GM18873 (cell line): Measurements from ENCODE around the gene MAGEF1.
A peak's percentile ranks its signal among the peaks of the same experiment; 100 is the strongest.

Source experiments
- ATAC-seq: cut with Tn5 transposase; IDR thresholded peaks from one replicate; pipeline ENCODE4 v1.9.1; 2021; ENCODE audit warnings: mild to moderate bottlenecking, moderate library complexity, moderate number of reproducible peaks; ENCODE audit not compliant: unreplicated experiment, low FRiP score

The MAGEF1 gene

DNA sequence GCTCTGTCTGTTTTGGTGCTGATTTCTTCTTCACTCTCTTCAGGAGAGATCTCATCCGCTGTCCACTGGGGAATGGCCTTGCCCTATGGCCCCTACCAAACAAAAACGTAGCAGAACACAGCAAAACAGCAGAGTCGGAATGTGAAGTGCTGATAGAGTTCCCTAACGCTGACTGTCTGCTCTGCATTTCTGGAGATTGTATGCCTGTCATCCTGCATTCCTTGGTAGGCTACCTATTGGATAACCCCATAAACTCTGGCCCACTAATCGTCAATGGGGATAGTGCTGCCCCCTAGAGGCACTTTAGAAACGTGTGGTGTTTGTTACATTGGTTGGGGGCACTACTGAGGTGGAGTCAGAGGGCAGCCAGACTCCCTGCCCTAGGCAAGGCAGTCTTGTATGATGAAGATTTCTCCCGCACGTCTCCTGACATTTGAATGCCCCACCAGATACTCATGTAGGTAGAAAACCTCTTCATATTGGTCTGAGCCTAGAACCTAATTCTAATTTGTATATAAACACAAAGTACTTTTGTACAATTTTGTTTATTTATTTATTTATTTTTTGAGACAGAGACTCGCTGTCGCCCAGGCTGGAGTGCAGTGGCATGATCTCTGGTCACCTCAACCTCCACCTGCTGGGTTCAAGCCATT, 15.6 kb upstream of the MAGEF1 start:
- no peak for ATAC-seq

DNA sequence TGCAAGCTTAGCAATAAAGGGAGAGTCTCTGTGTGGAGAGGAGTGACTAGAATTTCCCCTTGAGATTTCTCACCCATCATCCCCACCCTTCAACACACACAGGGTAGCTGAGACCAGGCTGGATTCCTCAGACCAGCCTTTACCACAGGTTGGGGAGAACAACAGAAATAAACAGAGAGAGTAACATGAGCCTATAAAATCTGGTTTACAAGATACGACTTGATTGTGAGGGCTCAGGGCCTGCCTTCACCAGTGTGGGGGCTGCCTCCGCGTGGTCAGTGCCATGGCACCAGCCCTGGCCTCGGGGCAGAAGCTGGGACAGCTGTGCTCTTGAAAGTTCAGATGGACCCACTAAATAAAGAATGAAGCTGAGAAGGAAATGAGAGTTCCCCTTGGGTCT, 14.6 kb upstream of the MAGEF1 start:
- ATAC-seq, result no peak

DNA sequence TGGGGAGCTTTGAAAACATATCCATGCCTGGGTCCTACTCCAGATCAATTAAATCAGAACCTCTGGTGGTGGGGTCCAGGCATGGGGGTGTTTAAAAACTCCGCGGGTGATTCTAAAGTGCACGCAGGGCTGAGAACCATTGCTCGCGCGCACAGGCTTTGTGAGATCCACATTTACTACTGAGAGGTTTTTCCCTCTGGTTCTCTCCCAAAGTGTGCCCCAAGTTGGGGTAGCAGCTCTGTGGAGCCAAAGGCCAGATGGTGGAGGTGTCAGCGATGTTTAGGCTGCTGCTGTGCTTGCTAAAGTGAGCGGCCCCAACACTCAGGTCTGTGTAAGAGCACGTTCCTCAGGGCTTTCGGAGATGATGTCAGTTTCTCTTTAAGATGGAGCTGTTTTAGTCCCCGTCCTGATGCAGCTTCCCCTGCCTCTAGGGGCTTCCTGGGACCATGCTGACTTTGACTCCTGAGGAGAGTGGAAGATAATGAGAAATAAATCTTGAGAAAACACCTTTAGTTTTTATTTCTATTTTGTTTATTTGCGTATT, 13.4 kb upstream of the MAGEF1 start:
- ATAC-seq, result no peak

DNA sequence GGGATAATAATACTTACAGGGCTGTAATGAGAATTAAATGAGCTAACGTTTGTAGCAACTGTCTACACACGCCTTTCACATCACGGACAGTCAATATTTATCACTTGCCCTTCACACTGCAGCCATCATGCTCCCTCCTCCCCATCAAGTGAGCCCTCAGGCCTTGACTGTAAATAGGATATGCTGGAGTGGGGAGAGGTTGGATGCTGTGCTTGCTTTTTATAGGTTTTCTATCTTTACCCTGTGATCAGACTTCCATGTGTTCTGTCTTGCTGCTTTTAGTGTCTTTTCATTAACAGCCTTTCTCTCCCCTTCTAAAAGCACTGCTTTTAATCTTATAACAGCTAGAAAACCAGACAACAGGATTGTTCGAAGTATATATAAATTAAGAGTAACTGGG, 12.8 kb upstream of the MAGEF1 start:
- ATAC-seq, result no peak

DNA sequence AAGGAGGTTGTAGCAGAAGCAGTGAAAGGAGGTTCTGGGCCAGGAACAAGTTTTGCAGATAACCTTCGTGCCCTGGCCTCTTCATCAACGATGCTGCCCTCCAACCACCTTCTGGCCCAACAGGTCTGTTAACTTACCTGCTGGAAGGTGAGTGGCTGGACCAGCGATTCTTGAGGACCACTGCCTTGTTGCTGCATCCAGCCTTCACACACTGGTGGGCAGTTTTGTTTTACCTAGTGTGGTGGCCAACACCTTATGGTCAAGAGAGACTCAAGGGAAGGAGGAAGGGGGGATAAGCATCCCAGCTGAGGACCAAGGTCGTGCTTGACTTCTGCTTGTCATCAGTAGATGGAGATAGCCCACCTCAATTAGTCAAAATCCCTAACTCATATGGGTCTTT, 7.8 kb upstream of the MAGEF1 start:
- ATAC-seq, result no peak

DNA sequence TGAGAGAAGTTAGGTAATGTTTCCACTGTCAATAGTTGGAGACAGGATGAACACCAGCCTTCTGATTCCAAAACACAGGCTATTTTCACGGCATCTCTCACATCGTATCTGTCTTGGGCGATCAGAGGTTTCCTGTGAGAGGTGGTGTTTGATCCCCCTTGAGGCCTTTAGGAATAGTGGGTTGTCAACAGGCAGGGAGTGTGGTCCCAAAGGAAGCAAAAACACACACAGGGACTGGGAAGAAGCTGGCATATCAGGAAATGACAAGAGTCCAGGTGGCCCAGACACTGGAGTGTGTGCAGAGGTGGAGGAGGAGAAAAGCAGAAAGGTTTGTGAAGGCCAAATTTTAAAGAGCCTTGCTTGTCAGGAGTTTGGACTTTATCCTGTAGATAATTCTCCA, 6.6 kb upstream of the MAGEF1 start:
- ATAC-seq, result no peak

DNA sequence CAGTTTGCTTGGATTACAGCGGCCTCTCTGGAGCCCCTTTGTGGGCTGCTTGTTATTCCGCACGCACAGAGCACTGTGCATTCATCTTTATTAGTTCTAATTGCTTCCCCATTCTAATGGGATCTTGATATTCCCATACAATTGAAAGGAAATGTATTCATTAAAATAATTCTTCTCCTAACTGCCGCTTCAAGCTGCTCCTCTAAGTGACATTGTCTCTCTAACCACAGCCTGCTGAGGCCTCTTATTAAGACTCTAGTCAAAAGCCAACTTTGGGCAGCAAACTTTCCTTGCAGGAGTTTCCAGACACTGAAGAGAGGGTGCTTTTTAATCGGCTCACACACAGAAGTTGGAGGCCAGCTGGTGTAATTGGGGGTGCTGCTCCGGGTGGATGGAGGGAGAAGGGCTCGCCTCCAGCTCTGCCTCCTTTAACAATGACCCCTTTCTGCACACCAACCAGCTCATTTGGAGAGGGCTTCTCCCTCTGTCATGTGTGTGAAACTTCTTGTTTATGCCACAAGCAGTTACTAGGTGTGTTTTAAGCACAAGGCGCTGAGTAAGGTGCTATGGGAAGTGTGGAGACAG, 5.6 kb upstream of the MAGEF1 start:
- ATAC-seq, result no peak

DNA sequence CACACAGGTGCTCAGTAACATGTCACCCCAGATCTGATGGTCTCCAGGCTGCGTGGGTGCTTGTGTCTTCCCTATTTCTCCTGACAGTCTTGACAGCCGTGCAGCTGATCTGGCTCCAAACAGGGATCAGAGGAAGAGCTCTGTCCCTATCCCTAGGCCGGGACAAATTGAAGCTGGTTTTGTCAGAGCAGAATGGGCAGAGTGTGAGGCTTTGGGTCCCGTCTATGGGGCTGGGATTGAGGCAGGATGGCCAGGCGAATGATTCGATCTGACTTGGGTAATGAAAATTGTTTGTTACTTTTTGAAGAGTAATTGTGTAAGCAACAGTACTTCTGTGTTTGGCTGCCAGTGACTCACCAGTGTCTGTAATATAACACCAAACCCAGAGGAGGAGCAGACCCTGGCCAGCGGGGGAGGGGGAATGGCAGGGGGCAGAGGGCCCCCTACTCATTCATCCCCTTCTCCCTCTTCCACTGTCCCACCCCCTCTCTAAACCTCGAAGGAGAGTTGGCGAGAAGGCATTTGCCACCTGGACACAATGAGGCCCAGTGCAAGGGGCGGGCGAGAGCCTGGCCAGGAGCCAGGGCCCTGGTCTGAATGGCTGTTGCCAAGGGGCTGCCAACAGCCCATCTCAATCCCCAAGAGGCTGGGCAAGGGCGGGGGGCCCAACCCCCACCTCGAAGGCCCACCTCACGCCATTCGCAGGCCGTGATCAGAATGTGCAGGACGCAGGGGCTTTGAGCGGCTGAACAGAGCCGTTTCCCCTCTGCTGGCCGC, 4.9 kb upstream of the MAGEF1 start:
- no peak for ATAC-seq

DNA sequence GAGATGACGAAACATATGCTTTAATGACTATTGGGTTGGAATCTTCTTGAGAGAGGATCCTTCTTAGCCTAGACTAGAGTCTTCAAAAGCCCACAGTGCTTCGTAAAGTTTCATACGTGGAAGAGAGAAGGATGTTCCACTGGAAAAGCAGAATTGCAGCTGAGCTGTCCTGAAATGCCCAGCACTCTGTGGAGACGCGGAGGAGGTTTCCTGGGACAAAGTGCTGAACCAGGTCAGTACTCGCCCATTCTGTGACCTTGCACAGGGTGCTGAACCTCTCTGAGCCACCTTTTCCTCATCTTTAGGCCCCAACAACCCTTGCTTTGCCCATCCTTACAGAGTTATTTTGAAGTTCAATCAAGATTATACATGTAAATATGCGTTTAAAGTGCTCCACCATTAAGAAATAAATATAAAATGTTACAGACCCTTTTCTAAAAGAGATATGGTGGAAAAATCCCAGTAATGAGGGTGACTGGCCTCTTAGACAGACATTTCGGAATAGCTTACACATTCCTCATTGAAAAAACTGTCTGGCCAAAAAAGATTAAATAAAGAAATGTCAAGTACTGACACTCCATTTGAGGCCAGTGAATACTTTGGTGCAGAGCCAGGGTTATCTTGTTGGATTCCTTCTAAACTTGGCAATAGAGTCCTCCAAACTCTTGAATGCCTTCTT, 4.2 kb upstream of the MAGEF1 start:
- ATAC-seq, result no peak

DNA sequence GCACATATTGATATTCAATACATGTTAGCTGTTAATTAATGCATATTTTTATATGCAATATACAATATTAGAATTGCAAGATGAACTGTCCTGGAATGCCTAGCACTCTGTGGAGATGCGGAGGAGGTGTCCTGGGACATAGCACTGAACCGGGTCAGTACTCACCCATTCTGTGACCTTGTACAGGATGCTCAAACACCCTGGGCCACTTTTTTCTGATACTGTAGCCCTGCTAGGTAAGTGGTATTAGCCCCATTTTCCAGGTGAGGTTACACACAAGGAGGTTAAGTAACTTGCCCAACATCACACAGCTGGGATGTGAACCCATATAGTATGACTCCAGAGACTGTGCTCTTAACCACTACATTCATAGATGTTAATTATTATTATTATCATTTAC, 1.7 kb upstream of the MAGEF1 start:
- no peak for ATAC-seq

DNA sequence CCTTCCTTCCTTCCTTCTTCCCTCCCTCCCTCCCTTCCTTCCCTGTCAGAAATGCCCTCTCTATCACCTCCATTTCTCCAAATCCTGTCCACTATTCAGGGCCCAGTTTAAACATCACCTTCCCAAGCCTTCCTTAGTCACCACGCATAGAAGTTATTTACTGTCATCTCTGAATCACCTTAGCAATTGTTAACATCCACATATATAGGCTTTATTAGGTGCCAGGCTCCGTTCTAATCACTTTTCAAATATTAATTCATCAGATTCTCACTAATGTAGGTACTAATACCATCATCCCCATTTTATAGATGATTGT, 1.1 kb upstream of the MAGEF1 start:
- ATAC-seq, result no peak

DNA sequence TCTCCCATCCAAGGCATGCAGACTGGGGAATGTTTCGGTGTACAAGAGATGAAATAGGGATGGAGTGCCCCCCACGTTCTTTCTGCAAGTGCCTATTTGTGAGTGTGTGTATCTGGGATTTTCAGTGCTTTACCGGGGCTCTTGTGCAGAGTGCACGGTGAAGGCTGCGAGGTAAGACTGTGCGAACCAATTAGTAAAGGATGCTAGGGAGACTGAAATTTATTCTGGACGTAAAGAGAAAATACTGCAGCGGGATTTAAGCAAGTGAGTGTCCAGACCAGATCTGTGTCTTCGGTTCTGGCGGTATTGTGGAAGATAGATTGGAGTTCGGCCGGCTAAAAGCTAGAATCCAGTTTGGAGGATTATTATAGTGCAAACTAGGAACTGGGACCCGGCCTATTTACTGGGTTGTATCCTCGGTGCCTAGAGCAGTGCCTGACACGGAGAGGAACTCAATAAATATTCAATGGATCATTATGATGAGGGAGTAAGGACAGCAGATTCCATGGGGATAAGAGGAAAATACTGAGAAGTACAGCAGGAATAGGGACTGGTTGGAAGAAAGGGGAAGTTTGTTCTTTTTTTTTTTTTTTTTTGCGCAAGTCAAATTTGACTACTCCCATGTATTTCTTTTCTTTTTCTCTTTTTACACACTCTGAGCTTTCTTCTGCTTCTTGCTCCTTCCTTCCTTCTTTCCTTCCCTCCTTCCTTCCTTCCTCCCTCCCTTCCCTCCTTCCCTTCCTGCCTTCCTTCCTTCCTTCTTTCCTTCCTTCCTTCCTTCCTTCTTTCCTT, 580 bp upstream of the MAGEF1 start:
- ATAC-seq, result peak; percentile 29

DNA sequence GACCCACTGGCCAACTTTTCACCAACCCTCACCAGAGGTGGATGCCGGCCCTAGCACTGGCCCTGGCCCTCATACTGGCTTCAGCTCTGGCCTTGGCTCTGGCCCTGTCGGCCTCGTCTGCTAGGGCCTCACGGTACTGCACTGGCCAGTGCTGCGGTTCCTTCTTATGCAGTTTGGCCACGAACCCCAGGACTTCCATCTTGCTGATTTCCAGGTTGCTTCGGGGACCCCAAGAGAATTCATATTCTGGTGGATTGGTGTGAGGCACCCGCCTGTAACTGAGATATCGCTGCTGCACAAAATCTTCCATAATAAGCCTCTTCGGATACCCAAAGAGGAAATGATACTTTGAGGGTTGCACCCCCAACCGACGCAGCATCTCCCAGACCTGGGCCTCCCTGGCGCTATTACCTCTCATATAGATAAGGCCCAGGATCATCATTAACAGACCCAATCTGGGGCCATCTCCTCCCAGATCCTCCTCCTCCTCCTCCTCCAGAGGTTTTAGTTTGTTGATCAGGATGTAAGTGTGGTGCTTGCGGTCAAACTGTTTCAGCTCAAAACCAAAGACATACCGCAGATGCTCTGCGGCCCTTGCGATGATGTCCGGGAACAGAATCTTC, 883 bp downstream of the MAGEF1 start:
- ATAC-seq, result peak; percentile 40

DNA sequence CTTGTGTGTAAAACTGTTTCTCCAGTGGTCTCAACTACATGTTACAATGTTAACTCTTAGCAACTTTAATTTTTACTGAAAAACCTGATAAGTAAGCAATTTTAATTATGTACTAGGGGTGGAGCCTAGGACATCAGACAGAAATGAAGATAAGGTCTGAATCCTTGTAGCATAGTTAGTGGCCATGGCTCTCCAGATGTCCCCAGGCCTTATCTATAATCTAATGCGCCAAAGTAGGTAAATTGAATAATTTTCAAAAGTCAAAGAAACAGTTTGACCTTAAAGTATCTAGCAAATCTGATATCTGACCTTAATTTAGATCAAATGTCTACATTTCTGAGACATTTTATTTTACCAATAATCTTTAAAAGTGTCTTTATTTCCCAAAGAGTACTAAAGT, 8.2 kb downstream of the MAGEF1 start:
- ATAC-seq, result no peak

DNA sequence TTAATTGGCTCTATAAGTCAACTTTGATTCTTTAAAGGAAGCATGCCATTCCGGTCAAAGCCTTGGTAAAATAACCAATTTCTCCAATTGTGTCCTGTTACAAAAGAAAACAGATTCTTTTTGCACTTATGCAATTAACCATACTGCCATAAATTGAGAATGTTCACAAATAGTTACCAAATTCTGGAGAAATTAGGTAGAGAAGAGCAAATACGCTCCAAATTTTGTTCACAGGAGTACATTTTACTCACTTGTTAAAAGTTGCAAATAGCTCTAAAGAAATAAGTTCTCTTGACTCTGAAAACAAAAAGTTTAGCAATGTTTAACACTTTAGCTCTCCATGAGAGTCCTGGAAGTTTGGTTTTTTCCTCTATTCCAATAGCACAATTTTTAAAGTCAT, 11.1 kb downstream of the MAGEF1 start:
- ATAC-seq, result no peak

DNA sequence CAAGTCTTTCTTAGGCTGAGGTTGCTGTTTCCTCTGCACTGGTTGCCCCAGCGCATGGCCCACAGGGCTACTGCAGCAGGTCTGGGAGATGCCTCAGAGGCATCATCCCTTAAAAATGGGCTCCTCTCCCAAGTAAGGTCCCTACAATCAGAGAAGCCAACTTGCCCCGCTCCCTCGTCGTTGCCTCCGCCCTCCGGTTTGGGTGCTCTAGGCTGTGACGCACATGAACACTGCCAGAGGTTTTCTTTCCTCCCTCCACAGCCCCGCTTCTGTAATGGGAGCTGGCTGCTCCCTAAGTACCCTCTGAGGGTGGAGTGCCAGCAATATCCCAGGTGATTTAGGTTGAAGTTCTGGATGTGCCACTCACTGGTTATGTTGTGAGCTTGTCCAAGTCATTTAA, 14.0 kb downstream of the MAGEF1 start:
- no peak for ATAC-seq

DNA sequence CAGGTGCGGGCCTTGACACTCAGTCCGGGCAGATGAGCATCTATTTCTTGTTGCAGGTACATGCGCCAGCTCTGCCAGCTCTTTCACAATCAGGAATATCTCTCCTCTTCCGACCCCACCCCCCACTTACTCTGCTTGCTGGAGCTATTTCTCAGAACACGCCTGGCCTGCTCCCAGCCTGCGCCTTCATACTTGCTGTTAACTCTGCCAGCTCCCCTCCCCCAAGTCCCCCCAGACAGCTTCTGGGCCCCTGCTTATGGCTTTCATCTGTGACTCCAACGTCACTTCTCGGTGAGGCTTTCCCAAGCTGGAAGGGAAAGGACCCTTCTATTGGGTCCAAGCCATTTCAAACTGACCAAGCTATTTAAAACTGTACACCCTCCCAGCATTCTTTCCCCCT, 15.2 kb downstream of the MAGEF1 start:
- ATAC-seq, result no peak

DNA sequence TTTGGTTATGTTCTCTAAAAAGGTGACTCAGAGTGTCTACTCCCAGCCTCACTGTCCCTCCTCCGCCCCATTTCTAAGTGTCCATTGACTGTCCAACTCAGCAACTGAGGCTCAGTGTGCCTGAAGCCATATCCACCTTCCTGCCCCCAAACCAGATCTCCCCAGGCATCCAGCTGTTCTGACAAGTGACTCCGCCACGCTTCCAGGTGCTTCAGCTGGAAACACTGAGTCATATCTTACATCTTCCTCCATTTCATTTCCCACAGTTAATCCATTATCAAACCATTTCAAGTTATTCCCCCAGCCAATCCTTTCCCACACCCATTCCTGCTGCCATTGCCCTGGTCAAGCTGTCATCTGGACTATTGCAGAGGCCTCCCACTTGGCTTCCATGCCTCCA, 17.1 kb downstream of the MAGEF1 start:
- no peak for ATAC-seq

DNA sequence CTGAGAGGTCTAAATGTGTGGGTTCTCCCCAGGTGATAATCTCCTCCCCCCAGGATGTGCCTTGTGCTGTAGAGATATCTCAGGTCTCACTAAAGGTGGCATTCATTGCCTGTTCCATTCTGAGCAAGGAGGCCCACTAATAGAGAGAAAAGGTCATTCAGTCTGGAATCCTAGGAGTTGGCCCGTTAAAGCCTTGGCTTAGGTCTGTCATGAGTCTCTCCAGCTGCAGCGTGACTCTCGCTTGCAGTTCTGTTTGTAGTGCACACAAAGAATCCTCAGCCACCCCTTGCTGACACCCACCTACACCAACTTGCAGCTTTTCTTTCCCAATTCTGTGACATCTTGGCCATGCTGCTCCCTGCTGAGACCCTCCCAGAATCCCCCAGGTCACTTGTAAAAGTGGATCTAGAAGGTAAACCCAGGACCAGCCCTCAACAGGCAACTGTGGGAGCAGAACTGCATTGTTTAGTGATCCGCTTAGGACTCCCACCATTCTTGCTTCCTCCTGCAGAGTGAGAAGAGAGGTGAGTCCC, 17.7 kb downstream of the MAGEF1 start:
- ATAC-seq, result no peak
